NCI-H1105 treated with DMSO at 0.1 percent for 48 hours (cell line): ENCODE measurements around the gene MRM3.
"Not testable (repeated sequence)": the region's sequence is repeated elsewhere in the genome, so short reads cannot be mapped to it uniquely, and the experiment has no call there.

Experiments
- DNase-seq: peaks from one replicate; lab custom pipeline; 2025; lab: John Stamatoyannopoulos, UW

MRM3 gene

GRCh38 chr17:797236-797840 is 15.2 kb downstream of the MRM3 start:
- DNase-seq = no peak

GRCh38 chr17:798246-798645 is 16.1 kb downstream of the MRM3 start:
- DNase-seq = peak; percentile 2

GRCh38 chr17:799261-799660 is 17.1 kb downstream of the MRM3 start:
- DNase-seq = no peak

- DNase-seq = no peak
These were observed 18.5 kb downstream of the MRM3 start for GRCh38 chr17:800446-801242.

- DNase-seq = no peak
These were observed 19.5 kb downstream of the MRM3 start for GRCh38 chr17:801660-802059.

- DNase-seq = no peak
These were observed 20.3 kb downstream of the MRM3 start for GRCh38 chr17:802481-802880.

GRCh38 chr17:802901-803881 is 21.0 kb downstream of the MRM3 start:
- DNase-seq = no peak

GRCh38 chr17:804541-805435 is 22.6 kb downstream of the MRM3 start:
- DNase-seq = no peak

GRCh38 chr17:805886-806285 is 23.7 kb downstream of the MRM3 start:
- DNase-seq = not testable (repeated sequence)

- no peak for DNase-seq
These were observed 24.2 kb downstream of the MRM3 start for GRCh38 chr17:806346-806745.

- DNase-seq = no peak
These were observed 24.8 kb downstream of the MRM3 start for GRCh38 chr17:806781-807522.

GRCh38 chr17:807523-808294 is 25.6 kb downstream of the MRM3 start:
- DNase-seq = no peak

- no peak for DNase-seq
These were observed 29.1 kb downstream of the MRM3 start for GRCh38 chr17:811051-811784.

GRCh38 chr17:812638-813204 is 30.6 kb downstream of the MRM3 start:
- DNase-seq = no peak

GRCh38 chr17:814371-814770 is 32.2 kb downstream of the MRM3 start:
- no peak for DNase-seq

- no peak for DNase-seq
These were observed 37.1 kb downstream of the MRM3 start for GRCh38 chr17:819251-819650.

GRCh38 chr17:823501-823902 is 41.3 kb downstream of the MRM3 start:
- DNase-seq = no peak

- no peak for DNase-seq
These were observed 42.2 kb downstream of the MRM3 start for GRCh38 chr17:824378-824777.

GRCh38 chr17:825216-825615 is 43.1 kb downstream of the MRM3 start:
- no peak for DNase-seq
